ENCODE results near the gene SELENOF.
"Not testable (repeated sequence)": the region's sequence is repeated elsewhere in the genome, so short reads cannot be mapped to it uniquely, and the experiment has no call there.

SELENOF gene

DNA sequence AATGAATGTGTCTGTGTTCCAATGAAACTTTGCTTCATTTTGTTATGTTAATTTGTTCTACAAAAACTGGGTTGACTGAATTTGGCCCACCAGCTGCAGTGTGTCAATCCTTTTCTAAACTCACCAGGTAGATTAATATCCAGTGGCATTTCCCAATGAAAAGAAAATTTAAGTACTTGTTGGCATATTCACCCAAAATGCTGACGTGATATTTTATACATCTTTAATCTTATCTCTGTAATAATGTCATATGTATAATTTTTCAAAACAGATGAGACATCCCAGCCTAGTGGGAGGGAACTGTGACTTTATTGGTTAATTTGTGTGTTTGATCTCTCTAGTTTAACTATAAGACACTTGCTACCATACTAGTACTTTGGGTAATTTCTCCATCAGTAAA, 8.1 kb downstream of the SELENOF start:
- TF ChIP-seq, protein P1, sequence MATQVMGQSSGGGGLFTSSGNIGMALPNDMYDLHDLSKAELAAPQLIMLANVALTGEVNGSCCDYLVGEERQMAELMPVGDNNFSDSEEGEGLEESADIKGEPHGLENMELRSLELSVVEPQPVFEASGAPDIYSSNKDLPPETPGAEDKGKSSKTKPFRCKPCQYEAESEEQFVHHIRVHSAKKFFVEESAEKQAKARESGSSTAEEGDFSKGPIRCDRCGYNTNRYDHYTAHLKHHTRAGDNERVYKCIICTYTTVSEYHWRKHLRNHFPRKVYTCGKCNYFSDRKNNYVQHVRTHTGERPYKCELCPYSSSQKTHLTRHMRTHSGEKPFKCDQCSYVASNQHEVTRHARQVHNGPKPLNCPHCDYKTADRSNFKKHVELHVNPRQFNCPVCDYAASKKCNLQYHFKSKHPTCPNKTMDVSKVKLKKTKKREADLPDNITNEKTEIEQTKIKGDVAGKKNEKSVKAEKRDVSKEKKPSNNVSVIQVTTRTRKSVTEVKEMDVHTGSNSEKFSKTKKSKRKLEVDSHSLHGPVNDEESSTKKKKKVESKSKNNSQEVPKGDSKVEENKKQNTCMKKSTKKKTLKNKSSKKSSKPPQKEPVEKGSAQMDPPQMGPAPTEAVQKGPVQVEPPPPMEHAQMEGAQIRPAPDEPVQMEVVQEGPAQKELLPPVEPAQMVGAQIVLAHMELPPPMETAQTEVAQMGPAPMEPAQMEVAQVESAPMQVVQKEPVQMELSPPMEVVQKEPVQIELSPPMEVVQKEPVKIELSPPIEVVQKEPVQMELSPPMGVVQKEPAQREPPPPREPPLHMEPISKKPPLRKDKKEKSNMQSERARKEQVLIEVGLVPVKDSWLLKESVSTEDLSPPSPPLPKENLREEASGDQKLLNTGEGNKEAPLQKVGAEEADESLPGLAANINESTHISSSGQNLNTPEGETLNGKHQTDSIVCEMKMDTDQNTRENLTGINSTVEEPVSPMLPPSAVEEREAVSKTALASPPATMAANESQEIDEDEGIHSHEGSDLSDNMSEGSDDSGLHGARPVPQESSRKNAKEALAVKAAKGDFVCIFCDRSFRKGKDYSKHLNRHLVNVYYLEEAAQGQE (IDR thresholded peaks at IDR 0.05; ENCODE audit: insufficient replicate concordance, low read depth) = no peak
- TF ChIP-seq SPI1 (IDR thresholded peaks at IDR 0.05; ENCODE audit: borderline replicate concordance, low read depth) = no peak
- TF ChIP-seq POLR2AphosphoS5 (IDR thresholded peaks at IDR 0.05; ENCODE audit: low read depth) = no peak
- TF ChIP-seq, protein P2, sequence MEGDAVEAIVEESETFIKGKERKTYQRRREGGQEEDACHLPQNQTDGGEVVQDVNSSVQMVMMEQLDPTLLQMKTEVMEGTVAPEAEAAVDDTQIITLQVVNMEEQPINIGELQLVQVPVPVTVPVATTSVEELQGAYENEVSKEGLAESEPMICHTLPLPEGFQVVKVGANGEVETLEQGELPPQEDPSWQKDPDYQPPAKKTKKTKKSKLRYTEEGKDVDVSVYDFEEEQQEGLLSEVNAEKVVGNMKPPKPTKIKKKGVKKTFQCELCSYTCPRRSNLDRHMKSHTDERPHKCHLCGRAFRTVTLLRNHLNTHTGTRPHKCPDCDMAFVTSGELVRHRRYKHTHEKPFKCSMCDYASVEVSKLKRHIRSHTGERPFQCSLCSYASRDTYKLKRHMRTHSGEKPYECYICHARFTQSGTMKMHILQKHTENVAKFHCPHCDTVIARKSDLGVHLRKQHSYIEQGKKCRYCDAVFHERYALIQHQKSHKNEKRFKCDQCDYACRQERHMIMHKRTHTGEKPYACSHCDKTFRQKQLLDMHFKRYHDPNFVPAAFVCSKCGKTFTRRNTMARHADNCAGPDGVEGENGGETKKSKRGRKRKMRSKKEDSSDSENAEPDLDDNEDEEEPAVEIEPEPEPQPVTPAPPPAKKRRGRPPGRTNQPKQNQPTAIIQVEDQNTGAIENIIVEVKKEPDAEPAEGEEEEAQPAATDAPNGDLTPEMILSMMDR (IDR thresholded peaks at IDR 0.05; ENCODE audit: insufficient read depth, low read length) = no peak
- no peak for TF ChIP-seq GABPA (IDR thresholded peaks at IDR 0.05; ENCODE audit: low read depth)
- no peak for DNase-seq (ENCODE audit: low read depth in 1 of 2, low spot score in 1 of 2)
- Histone ChIP-seq H3K27me3 (ENCODE audit: insufficient read depth, poor library complexity, severe bottlenecking) (no peaks in the 10 kb centered on the region), H3K4me3 (replicated peaks; ENCODE audit: insufficient read depth, low read length) (no peak overlapping the region), H3K27ac (replicated peaks) (no peak overlapping the region)

DNA sequence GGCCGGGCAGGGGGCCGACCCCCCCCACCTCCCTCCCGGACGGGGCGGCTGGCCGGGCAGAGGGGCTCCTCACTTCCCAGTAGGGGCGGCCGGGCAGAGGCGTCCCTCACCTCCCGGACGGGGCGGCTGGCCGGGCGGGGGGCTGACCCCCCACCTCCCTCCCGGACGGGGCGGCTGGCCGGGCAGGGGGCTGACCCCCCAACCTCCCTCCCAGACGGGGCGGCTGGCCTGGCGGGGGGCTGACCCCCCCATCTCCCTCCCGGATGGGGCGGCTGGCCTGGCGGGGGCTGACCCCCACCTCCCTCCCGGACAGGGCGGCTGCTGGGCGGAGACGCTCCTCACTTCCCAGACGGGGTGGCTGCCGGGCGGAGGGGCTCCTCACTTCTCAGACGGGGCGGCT, 14.5 kb downstream of the SELENOF start:
- H3K27ac ChIP-seq (replicated peaks); H3K4me3 ChIP-seq (replicated peaks; ENCODE audit: insufficient read depth, low read length); H3K27me3 ChIP-seq (ENCODE audit: insufficient read depth, poor library complexity, severe bottlenecking); DNase-seq (ENCODE audit: low read depth in 1 of 2, low spot score in 1 of 2): not testable (repeated sequence)

DNA sequence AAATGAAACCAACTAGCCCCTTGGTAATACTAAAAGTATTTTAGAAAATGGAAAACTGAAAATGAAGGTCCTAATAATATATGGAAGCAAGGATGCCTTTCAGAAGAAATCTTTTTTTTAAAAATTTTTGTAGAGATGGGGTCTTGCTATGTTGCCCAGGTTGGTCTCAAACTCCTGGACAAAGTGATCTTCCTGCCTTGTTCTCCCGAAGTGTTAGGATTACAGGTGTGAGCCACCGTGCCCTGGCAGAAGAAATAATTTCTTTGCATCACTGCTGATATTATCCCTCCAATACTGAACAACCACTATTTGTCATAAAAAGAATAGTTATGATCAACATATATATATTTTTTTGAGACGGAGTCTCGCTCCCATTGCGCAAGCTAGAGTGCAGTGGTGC, 25.6 kb downstream of the SELENOF start:
- Histone ChIP-seq H3K4me3 (replicated peaks; ENCODE audit: insufficient read depth, low read length) (no peak overlapping the region), H3K27me3 (ENCODE audit: insufficient read depth, poor library complexity, severe bottlenecking) (no peaks in the 10 kb centered on the region), H3K27ac (replicated peaks) (no peak overlapping the region)
- DNase-seq (ENCODE audit: low read depth in 1 of 2, low spot score in 1 of 2) = no peak
- TF ChIP-seq SPI1 (IDR thresholded peaks at IDR 0.05; ENCODE audit: borderline replicate concordance, low read depth) = no peak
- TF ChIP-seq POLR2AphosphoS5 (IDR thresholded peaks at IDR 0.05; ENCODE audit: low read depth) = no peak
- no peak for TF ChIP-seq GABPA (IDR thresholded peaks at IDR 0.05; ENCODE audit: low read depth)
- TF ChIP-seq, protein P2 (IDR thresholded peaks at IDR 0.05; ENCODE audit: insufficient read depth, low read length) = no peak
- TF ChIP-seq, protein P1 (IDR thresholded peaks at IDR 0.05; ENCODE audit: insufficient replicate concordance, low read depth) = no peak

DNA sequence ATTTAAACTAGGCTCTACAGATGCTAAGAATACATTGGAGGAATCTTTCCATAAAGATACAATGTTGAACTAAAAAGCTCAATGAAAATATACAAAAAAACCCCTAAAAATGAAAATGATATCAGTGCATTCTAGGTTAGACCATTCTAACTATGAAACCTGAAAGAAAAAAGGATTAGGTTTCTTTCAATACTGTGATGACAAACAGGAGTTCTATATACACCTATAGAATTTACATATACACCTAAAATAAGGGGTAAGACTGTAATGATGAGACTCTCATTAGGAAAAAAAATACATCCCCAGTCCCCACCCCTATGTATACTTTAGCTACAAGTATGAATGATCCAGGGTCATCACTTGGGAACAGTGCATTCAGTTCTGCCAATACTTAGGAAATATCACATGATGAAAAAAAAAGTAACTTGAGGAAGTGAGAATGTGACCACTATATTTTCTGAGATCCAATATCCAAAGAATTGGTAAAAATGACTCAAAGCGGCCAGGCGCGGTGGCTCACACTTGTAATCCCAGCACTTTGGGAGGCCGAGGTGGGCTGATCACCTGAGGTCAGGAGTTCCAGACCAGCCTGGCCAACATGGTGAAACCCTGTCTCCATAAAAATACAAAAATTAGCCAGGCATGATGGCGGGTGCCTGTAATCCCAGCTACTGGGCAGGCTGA, 26.3 kb downstream of the SELENOF start:
- no peak for DNase-seq (ENCODE audit: low read depth in 1 of 2, low spot score in 1 of 2)
- TF ChIP-seq, protein P1 (IDR thresholded peaks at IDR 0.05; ENCODE audit: insufficient replicate concordance, low read depth) = no peak
- no peak for TF ChIP-seq POLR2AphosphoS5 (IDR thresholded peaks at IDR 0.05; ENCODE audit: low read depth)
- no peak for TF ChIP-seq SPI1 (IDR thresholded peaks at IDR 0.05; ENCODE audit: borderline replicate concordance, low read depth)
- TF ChIP-seq GABPA (IDR thresholded peaks at IDR 0.05; ENCODE audit: low read depth) = no peak
- TF ChIP-seq, protein P2 (IDR thresholded peaks at IDR 0.05; ENCODE audit: insufficient read depth, low read length) = no peak

More for the DNA sequence above, 26.3 kb downstream of the SELENOF start:
- no peak overlapping the region for H3K4me3 ChIP-seq (replicated peaks; ENCODE audit: insufficient read depth, low read length)
- no peaks in the 10 kb centered on the region for H3K27me3 ChIP-seq (ENCODE audit: insufficient read depth, poor library complexity, severe bottlenecking)
- H3K27ac ChIP-seq (replicated peaks) = no peak overlapping the region

All from HL-60 (cell line).